GM12873 (cell line): ENCODE results near the gene ABCC4.

Source experiments
- TF ChIP-seq, protein P1 (sequence below): IDR thresholded peaks from 2 replicates; pipeline ENCODE4 v1.5.1; 2012; ENCODE audit warnings: low read depth, mild to moderate bottlenecking, moderate library complexity, low read length, control low read depth; ENCODE audit not compliant: insufficient read depth; ENCODE audit errors: missing control alignments

ABCC4 gene

DNA sequence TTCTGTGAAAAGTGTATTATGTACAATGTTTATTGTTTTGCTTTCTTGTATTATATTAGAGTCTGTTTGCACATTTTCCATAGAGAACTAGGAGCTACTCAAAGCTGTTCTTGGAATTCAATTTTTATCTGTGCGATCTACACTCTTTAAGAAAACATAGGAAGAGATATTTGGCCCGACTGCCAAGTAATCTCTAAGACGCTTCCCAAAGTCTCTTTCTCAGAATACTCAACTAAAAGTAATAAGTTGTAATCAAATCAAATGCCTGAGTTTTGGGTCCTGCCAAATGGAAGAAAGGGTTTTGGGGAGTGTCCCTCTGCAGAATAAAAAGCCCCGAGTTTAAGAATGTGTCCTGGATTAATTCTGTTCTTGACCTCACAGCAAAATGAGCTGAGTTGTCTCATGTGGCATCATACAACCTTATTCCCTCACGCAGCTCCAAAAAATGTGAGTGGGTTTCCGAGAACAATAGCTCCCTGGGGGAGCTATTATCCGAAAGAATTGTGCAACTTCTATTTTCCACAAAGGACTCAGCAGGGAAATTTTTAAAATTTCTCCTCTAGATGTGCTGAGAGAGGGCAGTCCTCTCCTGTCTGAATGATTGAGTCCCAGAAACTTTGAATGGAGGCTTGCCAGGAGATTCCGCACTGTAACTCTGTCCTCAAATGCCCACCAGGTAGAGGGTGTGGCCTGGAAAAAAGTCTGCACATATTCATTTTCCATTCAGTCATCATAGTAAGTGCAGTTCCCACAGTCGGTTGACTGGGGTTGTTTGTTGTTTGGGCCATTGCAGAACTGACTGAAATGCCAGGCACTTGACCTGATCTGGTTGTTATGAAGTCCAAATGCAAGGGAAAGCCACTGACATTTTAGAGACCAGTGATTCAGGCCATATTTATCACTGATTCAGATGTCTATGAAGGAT lies 309.0 kb downstream of the ABCC4 start:
- TF ChIP-seq, protein P1, sequence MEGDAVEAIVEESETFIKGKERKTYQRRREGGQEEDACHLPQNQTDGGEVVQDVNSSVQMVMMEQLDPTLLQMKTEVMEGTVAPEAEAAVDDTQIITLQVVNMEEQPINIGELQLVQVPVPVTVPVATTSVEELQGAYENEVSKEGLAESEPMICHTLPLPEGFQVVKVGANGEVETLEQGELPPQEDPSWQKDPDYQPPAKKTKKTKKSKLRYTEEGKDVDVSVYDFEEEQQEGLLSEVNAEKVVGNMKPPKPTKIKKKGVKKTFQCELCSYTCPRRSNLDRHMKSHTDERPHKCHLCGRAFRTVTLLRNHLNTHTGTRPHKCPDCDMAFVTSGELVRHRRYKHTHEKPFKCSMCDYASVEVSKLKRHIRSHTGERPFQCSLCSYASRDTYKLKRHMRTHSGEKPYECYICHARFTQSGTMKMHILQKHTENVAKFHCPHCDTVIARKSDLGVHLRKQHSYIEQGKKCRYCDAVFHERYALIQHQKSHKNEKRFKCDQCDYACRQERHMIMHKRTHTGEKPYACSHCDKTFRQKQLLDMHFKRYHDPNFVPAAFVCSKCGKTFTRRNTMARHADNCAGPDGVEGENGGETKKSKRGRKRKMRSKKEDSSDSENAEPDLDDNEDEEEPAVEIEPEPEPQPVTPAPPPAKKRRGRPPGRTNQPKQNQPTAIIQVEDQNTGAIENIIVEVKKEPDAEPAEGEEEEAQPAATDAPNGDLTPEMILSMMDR = no peak

DNA sequence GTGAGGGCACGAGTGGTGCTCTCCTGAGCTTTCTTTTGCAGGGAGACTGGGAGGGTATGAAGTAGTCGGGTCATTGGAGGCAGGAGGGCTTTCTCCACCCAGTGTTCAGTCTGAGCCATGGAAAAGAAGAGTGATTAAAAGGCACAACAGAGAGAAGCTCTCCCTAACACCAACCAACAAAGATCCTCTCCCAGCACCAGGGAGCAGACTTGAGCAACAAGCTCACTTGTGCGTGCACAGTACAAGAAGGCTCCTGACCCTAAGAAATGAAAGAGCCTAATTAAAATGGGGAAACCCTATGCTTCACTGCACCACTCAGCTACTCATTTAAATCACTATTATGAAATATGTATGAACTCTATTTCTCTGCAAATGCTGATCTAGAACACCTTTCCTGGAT lies 312.6 kb downstream of the ABCC4 start:
- TF ChIP-seq, protein P1 = no peak

DNA sequence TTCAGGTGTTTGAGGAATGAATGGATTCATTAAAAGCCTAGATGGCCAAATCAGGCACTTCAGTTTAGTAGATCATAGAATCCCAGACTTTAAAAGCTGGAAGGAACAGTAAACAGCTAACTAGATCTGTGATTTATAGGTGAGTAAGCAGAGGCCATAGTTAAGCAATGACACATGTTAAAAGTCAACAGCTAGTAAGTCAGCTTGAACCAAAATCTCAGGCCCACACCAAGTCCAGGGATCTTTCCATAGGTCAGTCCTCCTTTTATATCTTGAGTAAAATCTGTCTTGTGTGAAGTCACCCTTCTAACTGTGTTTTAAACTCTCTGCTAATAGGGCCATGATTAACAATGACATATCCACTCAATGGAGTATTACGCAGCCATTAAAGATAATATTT lies 313.4 kb downstream of the ABCC4 start:
- TF ChIP-seq, protein P1 = no peak

DNA sequence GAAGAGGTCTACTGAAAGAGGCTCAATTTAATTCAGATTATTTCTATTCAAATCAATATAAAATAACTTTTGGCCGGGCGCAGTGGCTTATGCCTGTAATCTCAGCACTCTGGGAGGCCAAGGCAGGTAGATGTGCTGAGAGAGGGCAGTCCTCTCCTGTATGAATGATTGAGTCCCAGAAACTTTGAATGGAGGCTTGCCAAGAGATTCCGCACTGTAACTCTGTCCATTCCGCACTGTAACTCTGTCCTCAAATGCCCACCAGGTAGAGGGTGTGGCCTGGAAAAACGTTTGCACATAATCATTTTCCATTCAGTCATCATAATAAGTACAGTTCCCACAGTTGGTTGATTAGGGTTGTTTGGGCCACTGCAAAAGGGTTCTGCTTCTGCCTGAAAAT lies 314.2 kb downstream of the ABCC4 start:
- TF ChIP-seq, protein P1 = no peak

DNA sequence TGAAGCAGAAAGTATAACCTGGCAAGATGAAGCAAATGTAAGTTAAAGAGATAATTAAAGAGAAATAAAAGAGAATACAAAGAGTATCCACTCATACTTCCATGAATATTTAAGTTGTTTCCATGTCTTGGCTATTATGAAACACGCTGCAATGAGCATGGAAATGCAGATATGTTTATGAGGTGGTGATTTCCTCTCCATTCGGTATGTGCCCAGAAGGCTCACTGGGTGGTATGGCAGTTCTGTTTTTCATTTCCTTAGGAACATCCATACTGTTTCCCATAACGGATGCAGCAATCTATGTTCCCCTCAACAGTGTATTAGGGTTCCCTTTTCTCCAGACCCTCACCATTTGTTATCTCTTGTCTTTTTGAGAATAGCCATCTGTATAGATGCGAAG lies 316.3 kb downstream of the ABCC4 start:
- TF ChIP-seq, protein P1 = no peak

DNA sequence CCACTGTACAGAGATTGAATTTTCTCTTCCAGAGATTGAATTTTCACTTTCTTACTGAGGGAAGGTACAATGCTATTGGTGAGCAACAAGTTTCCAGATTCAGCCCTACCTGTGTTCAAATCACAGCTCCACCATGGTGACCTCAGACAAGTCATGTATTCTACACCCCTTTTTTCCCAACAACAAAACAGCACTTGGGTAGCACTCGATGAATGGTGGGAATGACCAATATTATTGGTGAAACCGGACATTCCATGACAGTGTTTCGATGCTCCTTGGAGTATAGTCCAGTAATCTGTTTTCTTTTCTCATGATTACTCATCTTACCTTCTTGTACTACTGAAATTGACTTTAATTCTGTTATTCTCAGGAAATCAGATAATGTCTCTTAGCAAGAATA lies 322.7 kb downstream of the ABCC4 start:
- TF ChIP-seq, protein P1 = no peak

DNA sequence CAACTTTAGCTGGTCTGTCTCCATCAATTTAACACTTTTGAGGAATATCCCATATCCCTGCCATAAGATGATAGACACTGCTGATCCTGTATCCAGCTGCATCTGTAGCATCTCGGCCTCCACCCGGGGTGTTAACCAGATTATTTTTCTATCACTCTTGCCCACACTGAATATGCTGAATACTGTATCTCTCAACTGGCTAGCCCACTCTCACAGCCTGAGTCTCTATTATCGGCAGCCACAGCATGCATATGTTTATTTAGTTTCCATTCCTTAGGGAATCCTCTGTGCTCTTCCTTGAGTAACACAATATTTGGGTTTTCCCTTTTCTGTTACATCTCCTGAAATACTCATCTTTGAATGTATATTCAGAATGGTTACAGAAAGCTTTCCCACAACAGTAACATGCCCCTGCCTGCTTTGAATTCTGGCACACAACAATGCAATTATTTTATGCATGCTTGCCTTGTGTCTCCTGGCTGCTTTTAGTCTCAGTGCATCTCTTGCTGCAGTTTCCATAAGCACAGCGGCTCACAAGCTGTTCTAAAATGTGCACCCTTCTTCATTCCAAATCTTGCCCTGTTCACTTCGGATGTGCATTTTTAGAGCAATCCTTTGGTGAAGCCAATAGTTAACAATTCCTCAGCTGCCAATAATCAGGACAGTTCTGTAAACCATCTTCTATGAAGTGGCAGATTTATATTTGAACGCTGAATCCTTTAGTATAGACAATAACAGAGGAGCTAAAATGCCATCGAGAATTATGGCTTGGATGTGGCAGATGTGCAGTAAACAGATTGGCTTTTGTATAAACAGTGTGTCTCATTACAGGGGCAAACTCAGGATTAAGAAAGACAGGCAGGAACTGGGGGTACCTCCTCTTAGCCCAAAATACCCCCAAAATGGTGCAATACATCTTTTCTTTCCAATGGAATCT lies 327.0 kb downstream of the ABCC4 start:
- TF ChIP-seq, protein P1 = no peak
